DOHH2 (cell line): Measurements from ENCODE around the gene TNNT1.

ENCODE experiments used
- H3F3A ChIP-seq: fragments of 200-600 bp; sonication (generic), shearing (Covaris generic); 2 replicates; pipeline ENCODE4 v1.6.0; 2016; ENCODE audit warnings: antibody characterized with exemption, mild to moderate bottlenecking; ENCODE audit not compliant: control insufficient read depth, insufficient read depth
- H3K27ac ChIP-seq: fragments of 200-600 bp; sonication (generic); 2 replicates; pipeline ENCODE4 v1.5.1; 2014; ENCODE audit warnings: low read depth, mild to moderate bottlenecking, low read length, moderate library complexity
- H3K27me3 ChIP-seq: fragments of 200-600 bp; sonication (generic); 2 replicates; pipeline ENCODE4 v1.6.1; 2014; ENCODE audit warnings: mild to moderate bottlenecking, low read length, mixed read lengths; ENCODE audit not compliant: control insufficient read depth
- H3K36me3 ChIP-seq: fragments of 200-600 bp; sonication (generic); 2 replicates; pipeline ENCODE4 v1.6.1; 2014; ENCODE audit warnings: mild to moderate bottlenecking, low read length, moderate library complexity, mixed read lengths; ENCODE audit not compliant: control insufficient read depth
- H3K4me1 ChIP-seq: fragments of 200-600 bp; sonication (generic); 2 replicates; pipeline ENCODE4 v1.6.1; 2014; ENCODE audit warnings: mild to moderate bottlenecking, low read length, mixed read lengths; ENCODE audit not compliant: control insufficient read depth
- H3K4me2 ChIP-seq: fragments of 200-600 bp; sonication (generic); 2 replicates; pipeline ENCODE4 v1.6.0; 2014; ENCODE audit warnings: mild to moderate bottlenecking, low read length, moderate library complexity
- H3K4me3 ChIP-seq: fragments of 200-600 bp; sonication (generic); 2 replicates; pipeline ENCODE4 v1.5.1; 2014; ENCODE audit warnings: mild to moderate bottlenecking, low read length, mixed read lengths
- H3K79me2 ChIP-seq: fragments of 200-600 bp; sonication (generic); 2 replicates; pipeline ENCODE4 v1.6.1; 2014; ENCODE audit warnings: mild to moderate bottlenecking, low read length, mixed read lengths; ENCODE audit not compliant: control insufficient read depth
- H3K9me2 ChIP-seq: fragments of 200-600 bp; sonication (generic); replicated peaks from 2 replicates; pipeline ENCODE4 v1.6.1; 2014; ENCODE audit warnings: mild to moderate bottlenecking, low read length, mixed read lengths; ENCODE audit not compliant: control insufficient read depth
- H3K9me3 ChIP-seq: fragments of 200-600 bp; sonication (generic); 2 replicates; pipeline ENCODE4 v1.6.1; 2014; ENCODE audit warnings: antibody characterized with exemption, low read length, mixed read lengths; ENCODE audit not compliant: control insufficient read depth, insufficient read depth
- H4K20me1 ChIP-seq: fragments of 200-600 bp; sonication (generic); 2 replicates; pipeline ENCODE4 v1.6.0; 2014; ENCODE audit warnings: low read depth, mild to moderate bottlenecking, antibody characterized with exemption, low read length, moderate library complexity; ENCODE audit not compliant: control insufficient read depth, insufficient read depth
- CTCF ChIP-seq: fragments of 200-600 bp; sonication (generic); IDR thresholded peaks from one replicate; pipeline ENCODE4 v1.5.1; 2014; ENCODE audit warnings: antibody characterized with exemption, mild to moderate bottlenecking, low read depth, low read length; ENCODE audit not compliant: poor library complexity, severe bottlenecking
- EZH2phosphoT487 ChIP-seq: fragments of 200-600 bp; sonication (generic); IDR thresholded peaks from 2 replicates; pipeline ENCODE4 v1.6.1; 2017; ENCODE audit warnings: borderline replicate concordance, mild to moderate bottlenecking, antibody characterized with exemption, low read length, moderate library complexity, mixed read lengths

TNNT1 gene

DNA sequence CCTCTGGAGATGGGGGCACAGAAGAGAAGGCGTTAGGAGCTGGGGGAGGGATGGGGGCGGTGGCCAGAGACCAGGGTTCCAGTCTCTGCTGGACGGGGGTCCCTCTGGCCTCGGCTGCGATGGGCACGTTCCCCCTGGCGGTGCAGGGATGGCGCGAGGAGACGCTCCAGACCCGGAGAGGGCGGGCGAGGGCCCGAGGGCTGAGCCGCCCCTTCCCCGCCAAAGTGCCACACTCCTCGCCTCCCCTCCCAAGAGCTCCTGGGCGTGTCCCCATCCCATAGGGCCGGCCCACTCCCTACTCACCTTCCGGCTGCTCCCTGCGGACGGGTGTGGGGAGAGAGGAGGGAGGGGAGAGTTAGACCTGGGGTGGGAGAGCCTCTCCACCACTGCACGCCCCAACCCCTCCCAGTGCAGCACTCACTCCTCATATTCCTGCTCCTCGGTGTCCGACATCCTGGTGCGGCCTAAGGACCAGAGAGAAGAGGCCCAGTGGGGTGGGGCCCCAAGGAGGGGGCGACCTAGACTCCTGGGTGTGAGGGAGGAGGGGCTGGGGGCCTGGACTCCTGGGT, 2.2 kb downstream of the TNNT1 start:
- H3K9me2 ChIP-seq = no peaks in the 10 kb centered on the region
- H4K20me1 ChIP-seq = no peaks in the 10 kb centered on the region
- no peak overlapping the region for H3K27ac ChIP-seq
- H3K4me1 ChIP-seq = peaks cover 13% of the 10 kb centered on the region
- peak overlapping the region; percentile 21; the same call in 1 of the 2 replicates for H3K4me2 ChIP-seq
- H3K9me3 ChIP-seq = peaks cover 7% of the 10 kb centered on the region
- no peaks in the 10 kb centered on the region for H3K79me2 ChIP-seq
- TF ChIP-seq CTCF = no peak
- no peak for TF ChIP-seq EZH2phosphoT487
- peaks cover 5% of the 10 kb centered on the region; the same call in 1 of the 2 replicates for H3K36me3 ChIP-seq
- peaks cover 14% of the 10 kb centered on the region for H3K27me3 ChIP-seq
- H3K4me3 ChIP-seq = no peak overlapping the region
- H3F3A ChIP-seq = peaks cover 6% of the 10 kb centered on the region

- H3K4me3 ChIP-seq = no peak overlapping the region
- H3F3A ChIP-seq = no peaks in the 10 kb centered on the region
- no peaks in the 10 kb centered on the region for H3K79me2 ChIP-seq
- TF ChIP-seq EZH2phosphoT487 = no peak
- peak; percentile 65 for TF ChIP-seq CTCF
- no peaks in the 10 kb centered on the region for H3K36me3 ChIP-seq
- no peak overlapping the region for H3K27ac ChIP-seq
- H3K9me2 ChIP-seq = no peaks in the 10 kb centered on the region
- peaks cover 8% of the 10 kb centered on the region for H3K4me1 ChIP-seq
- H4K20me1 ChIP-seq = no peaks in the 10 kb centered on the region
- H3K9me3 ChIP-seq = peaks cover 1% of the 10 kb centered on the region
- peaks cover 14% of the 10 kb centered on the region for H3K27me3 ChIP-seq
- H3K4me2 ChIP-seq = peak overlapping the region; percentile 21; the same call in 1 of the 2 replicates
Measured at GRCh38 chr19:55146078-55146704, 2.8 kb downstream of the TNNT1 start.

DNA sequence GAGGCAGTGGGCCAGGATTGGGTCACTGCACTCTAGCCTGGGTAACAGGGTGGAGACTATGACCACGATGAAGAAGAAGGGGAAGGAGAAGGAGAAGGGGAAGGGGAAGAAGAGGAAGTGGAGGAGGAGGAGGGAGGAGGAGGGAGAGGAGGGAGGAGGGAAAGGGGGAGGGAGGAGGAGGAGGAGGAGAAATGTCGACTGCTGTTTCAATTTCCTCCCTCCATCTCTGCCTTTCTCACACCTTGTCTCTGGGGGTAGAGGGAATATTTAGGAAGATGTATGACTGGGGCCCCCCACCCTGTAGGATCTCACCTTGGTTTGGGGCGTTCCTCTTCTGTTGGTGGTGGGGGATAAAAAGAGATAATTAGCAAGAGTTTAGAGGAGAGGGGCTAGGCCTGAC, 3.8 kb downstream of the TNNT1 start:
- no peak for TF ChIP-seq CTCF
- TF ChIP-seq EZH2phosphoT487 = no peak
- H3K27ac ChIP-seq = no peak overlapping the region

More for the DNA sequence above, 3.8 kb downstream of the TNNT1 start:
- Histone ChIP-seq H3K4me1 (peaks cover 8% of the 10 kb centered on the region), H3K27me3 (peaks cover 17% of the 10 kb centered on the region), H3K9me3 (no peaks in the 10 kb centered on the region), H4K20me1 (no peaks in the 10 kb centered on the region), H3K36me3 (no peaks in the 10 kb centered on the region), H3F3A (no peaks in the 10 kb centered on the region), H3K79me2 (no peaks in the 10 kb centered on the region), H3K9me2 (no peaks in the 10 kb centered on the region), H3K4me3 (no peak overlapping the region), H3K4me2 (peak overlapping the region; percentile 21)
